Keratinocyte (primary cell): ENCODE measurements around the gene CHL1. TPM values are rescaled to one million over a fixed set of nuclear protein-coding genes. Genes with fewer than 3 reads are reported as not detected.

Experiments
- DNase-seq: peaks from one replicate; pipeline ENCODE4 v3.0.0-alpha.2; 2011; ENCODE audit warnings: low read depth, missing footprints, low spot score
- FAIRE-seq: peaks from 2 replicates; lab custom pipeline; 2011; peaks lifted over from hg19 to GRCh38; lab: Jason Lieb, UNC
- H2AFZ ChIP-seq: 2 replicates; pipeline ENCODE4 v1.6.0; 2012; ENCODE audit warnings: low read length, control low read depth, inconsistent platforms; ENCODE audit not compliant: control insufficient read depth
- H3K27ac ChIP-seq: 2 replicates; pipeline ENCODE4 v1.5.1; 2011; ENCODE audit warnings: low read length; ENCODE audit not compliant: control insufficient read depth, insufficient read depth
- H3K27me3 ChIP-seq: 3 replicates; pipeline ENCODE4 v1.6.0; 2011; ENCODE audit warnings: low read length; ENCODE audit not compliant: control insufficient read depth, insufficient read depth; ENCODE audit errors: extremely low read depth
- H3K36me3 ChIP-seq, 2 experiments: 2 replicates in 1 of 2; 3 replicates in 1 of 2; pipeline ENCODE4 v1.5.1; 2011; ENCODE audit warnings: low read length in 2 of 2, mild to moderate bottlenecking in 1 of 2; ENCODE audit not compliant: control insufficient read depth in 2 of 2, insufficient read depth in 2 of 2; ENCODE audit errors: extremely low read depth in 1 of 2
- H3K4me1 ChIP-seq: 3 replicates; pipeline ENCODE4 v1.5.1; 2011; ENCODE audit warnings: low read length; ENCODE audit not compliant: control insufficient read depth, insufficient read depth; ENCODE audit errors: extremely low read depth
- H3K4me2 ChIP-seq: 3 replicates; pipeline ENCODE4 v1.6.0; 2011; ENCODE audit warnings: low read depth, low read length; ENCODE audit not compliant: control insufficient read depth, insufficient read depth; ENCODE audit errors: extremely low read depth
- H3K4me3 ChIP-seq, 3 experiments: fragments of 200-600 bp in 1 of 3; sonication (generic) in 1 of 3; 2 replicates in 2 of 3; 3 replicates in 1 of 3; pipeline ENCODE4 v1.5.1; 2011 to 2016; ENCODE audit warnings: low read length in 3 of 3, mild to moderate bottlenecking in 3 of 3, control low read depth in 2 of 3, inconsistent platforms in 1 of 3, low read depth in 1 of 3, mixed read lengths in 1 of 3, mixed run types in 1 of 3, moderate library complexity in 1 of 3; ENCODE audit not compliant: control insufficient read depth in 2 of 3, insufficient read depth in 2 of 3; ENCODE audit errors: extremely low read depth in 1 of 3
- H3K79me2 ChIP-seq: 2 replicates; pipeline ENCODE4 v1.6.0; 2012; ENCODE audit warnings: low read length; ENCODE audit not compliant: control insufficient read depth, insufficient read depth
- H3K9ac ChIP-seq: 3 replicates; pipeline ENCODE4 v1.6.0; 2011; ENCODE audit warnings: low read length; ENCODE audit not compliant: control insufficient read depth, insufficient read depth; ENCODE audit errors: extremely low read depth
- H3K9me1 ChIP-seq: 3 replicates; pipeline ENCODE4 v1.6.0; 2011; ENCODE audit warnings: low read length; ENCODE audit not compliant: control insufficient read depth, insufficient read depth; ENCODE audit errors: extremely low read depth
- H3K9me3 ChIP-seq: 2 replicates; pipeline ENCODE4 v1.5.1; 2012; ENCODE audit warnings: low read depth, low read length; ENCODE audit not compliant: control insufficient read depth
- H4K20me1 ChIP-seq: 3 replicates; pipeline ENCODE4 v1.6.0; 2011; ENCODE audit warnings: low read length; ENCODE audit not compliant: control insufficient read depth, insufficient read depth; ENCODE audit errors: extremely low read depth
- CTCF ChIP-seq, 3 experiments: IDR thresholded peaks in 1 of 3; conservative IDR thresholded peaks in 1 of 3; optimal IDR thresholded peaks in 1 of 3; 2 replicates in 2 of 3; 3 replicates in 1 of 3; pipeline versions ENCODE3 to v1.5.1; 2011; ENCODE audit warnings: low read length in 3 of 3, mild to moderate bottlenecking in 3 of 3, moderate library complexity in 2 of 3, control low read depth in 1 of 3, inconsistent platforms in 1 of 3; ENCODE audit not compliant: insufficient read depth in 2 of 3; ENCODE audit errors: extremely low read depth in 1 of 3
- EZH2 ChIP-seq: IDR thresholded peaks from one replicate; pipeline ENCODE4 v1.6.1; 2012; ENCODE audit warnings: inconsistent platforms, mild to moderate bottlenecking, low read length, moderate library complexity
- dilution Hi-C: fragments of 300-500 bp; cut with MboI; formaldehyde crosslinking; loops from one replicate; pipeline ENCODE4 v1.7.0; 2020; ENCODE audit warnings: low sequenced_read_pairs; ENCODE audit not compliant: extremely low pct_ligation_motif_present
- polyA plus RNA-seq, 5 experiments: library from polyadenylated mRNA; depleted of rRNA in 3 of 5; stranded (reverse) in 3 of 5; stranded (forward) in 1 of 5; unstranded in 1 of 5; fragments of >200 nt; gene quantifications; 1 replicate in 1 of 5; 2 replicates in 3 of 5; 3 replicates in 1 of 5; pipeline versions ENCODE4 v1.2.1 to v1.2.3, GENCODE V29; 2011 to 2012; ENCODE audit warnings: missing spikeins in 2 of 5, low read depth in 1 of 5, low replicate concordance in 1 of 5

Gene CHL1
- polyA plus RNA-seq, 1 donor (not counting 4 experiments of a cell fraction or from before 2014, with no cell fraction given): 0.04 TPM

- H3K36me3 ChIP-seq: no peaks in the 10 kb centered on the region
Observed at GRCh38 chr3:199835-200234, 3.3 kb downstream of the CHL1 start.

GRCh38 chr3:200758-201325 lies 4.3 kb downstream of the CHL1 start:
- Histone ChIP-seq H3K36me3 (no peaks in the 10 kb centered on the region), H3K27me3 (peaks cover 35% of the 10 kb centered on the region), H3K27ac (no peak overlapping the region), H2AFZ (no peak overlapping the region), H3K4me1 (peaks cover 4% of the 10 kb centered on the region), H4K20me1 (no peaks in the 10 kb centered on the region), H3K79me2 (no peaks in the 10 kb centered on the region), H3K9me1 (no peaks in the 10 kb centered on the region), H3K4me2 (no peak overlapping the region), H3K9ac (no peak overlapping the region), H3K4me3 (no peak overlapping the region), H3K9me3 (no peaks in the 10 kb centered on the region)
- DNase-seq: no peak
- dilution Hi-C loops: no loop called here
- TF ChIP-seq EZH2 (no peak), CTCF (optimal IDR thresholded peaks at IDR 0.05 in 1 of 3, IDR thresholded peaks at IDR 0.05 in 1 of 3, conservative IDR thresholded peaks at IDR 0.05 in 1 of 3; ENCODE audit: extremely low read depth in 1 of 3, insufficient read depth in 2 of 3, low read length in 3 of 3) (no peak)
- no peak for FAIRE-seq

More at GRCh38 chr3:199835-200234, 3.3 kb downstream of the CHL1 start:
- TF ChIP-seq CTCF (optimal IDR thresholded peaks at IDR 0.05 in 1 of 3, IDR thresholded peaks at IDR 0.05 in 1 of 3, conservative IDR thresholded peaks at IDR 0.05 in 1 of 3; ENCODE audit: extremely low read depth in 1 of 3, insufficient read depth in 2 of 3, low read length in 3 of 3): no peak
- TF ChIP-seq EZH2: no peak
- H3K27ac ChIP-seq: no peak overlapping the region
- no peak overlapping the region for H2AFZ ChIP-seq
- H3K4me2 ChIP-seq: no peak overlapping the region
- peaks cover 45% of the 10 kb centered on the region for H3K27me3 ChIP-seq
- no peak overlapping the region for H3K4me3 ChIP-seq
- no peaks in the 10 kb centered on the region for H3K9me3 ChIP-seq
- peaks cover 4% of the 10 kb centered on the region for H3K4me1 ChIP-seq
- FAIRE-seq (no peak), DNase-seq (no peak)
- dilution Hi-C loops: no loop called here
- H3K79me2 ChIP-seq: no peaks in the 10 kb centered on the region
- H3K9me1 ChIP-seq: no peaks in the 10 kb centered on the region
- H4K20me1 ChIP-seq: no peaks in the 10 kb centered on the region
- no peak overlapping the region for H3K9ac ChIP-seq
